ENCODE data around the gene LHFPL5. TPM values are rescaled to one million over a fixed set of nuclear protein-coding genes. Genes with fewer than 3 reads are reported as not detected.
A peak's percentile ranks its signal among the peaks of the same experiment; 100 is the strongest.

Gene LHFPL5
- not detected in 2 replicates for total RNA-seq

DNA sequence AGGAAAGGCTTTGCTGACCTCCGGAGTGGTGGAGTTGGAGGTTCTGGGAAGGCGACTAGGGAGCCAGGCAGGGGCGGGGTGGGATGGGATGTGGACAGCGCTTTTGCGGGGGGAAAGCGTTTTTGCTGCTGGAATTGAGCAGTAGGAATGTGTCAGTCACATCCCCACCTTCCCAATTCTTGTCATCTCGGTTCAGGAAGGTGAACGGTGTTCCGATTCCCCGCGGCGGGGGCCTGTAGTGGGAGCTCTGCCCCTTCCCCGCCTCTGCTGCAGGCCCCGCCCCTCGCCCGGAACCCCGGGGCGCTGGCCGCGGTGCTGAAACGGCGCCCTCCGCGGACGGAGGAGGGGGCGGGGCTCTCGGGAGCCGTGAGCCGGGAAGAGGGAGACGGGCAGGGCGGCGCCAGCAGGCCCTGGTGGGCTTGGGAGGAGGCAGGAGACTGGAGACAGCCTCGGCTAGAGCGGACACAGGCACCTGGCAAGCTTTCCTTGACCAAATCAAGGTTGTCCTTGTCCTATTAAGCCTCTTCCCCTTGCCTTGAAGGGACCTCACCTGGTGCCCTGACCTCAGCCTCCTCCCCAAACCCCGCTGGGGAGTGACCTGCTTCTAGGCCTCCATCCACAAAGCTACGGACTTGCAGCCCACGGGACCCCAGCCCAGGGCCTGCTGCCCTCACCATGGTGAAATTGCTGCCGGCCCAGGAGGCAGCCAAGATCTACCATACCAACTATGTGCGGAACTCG lies at the start of gene LHFPL5:
Gene LHFPL5 (plus strand): TSS at position 357 of the 741 bp plus-strand sequence. CDS start 319 bp downstream, at position 676.
- peaks cover 4% of the 10 kb centered on the region for H3K27me3 Mint-ChIP-seq
- H3K4me3 Mint-ChIP-seq, result peak within 1 kb of the TSS; percentile 57
- H3K36me3 Mint-ChIP-seq (ENCODE audit: low read depth), result no peaks in the 10 kb centered on the region
- no peaks in the 10 kb centered on the region for H3K4me1 Mint-ChIP-seq
- H3K9me3 Mint-ChIP-seq, result peaks cover 3% of the 10 kb centered on the region
- H3K27ac Mint-ChIP-seq, result no peak within 1 kb of the TSS
- intact Hi-C loops (cut with micrococcal nuclease), result no loop called here
- DNase-seq, result peak; percentile 93

DNA sequence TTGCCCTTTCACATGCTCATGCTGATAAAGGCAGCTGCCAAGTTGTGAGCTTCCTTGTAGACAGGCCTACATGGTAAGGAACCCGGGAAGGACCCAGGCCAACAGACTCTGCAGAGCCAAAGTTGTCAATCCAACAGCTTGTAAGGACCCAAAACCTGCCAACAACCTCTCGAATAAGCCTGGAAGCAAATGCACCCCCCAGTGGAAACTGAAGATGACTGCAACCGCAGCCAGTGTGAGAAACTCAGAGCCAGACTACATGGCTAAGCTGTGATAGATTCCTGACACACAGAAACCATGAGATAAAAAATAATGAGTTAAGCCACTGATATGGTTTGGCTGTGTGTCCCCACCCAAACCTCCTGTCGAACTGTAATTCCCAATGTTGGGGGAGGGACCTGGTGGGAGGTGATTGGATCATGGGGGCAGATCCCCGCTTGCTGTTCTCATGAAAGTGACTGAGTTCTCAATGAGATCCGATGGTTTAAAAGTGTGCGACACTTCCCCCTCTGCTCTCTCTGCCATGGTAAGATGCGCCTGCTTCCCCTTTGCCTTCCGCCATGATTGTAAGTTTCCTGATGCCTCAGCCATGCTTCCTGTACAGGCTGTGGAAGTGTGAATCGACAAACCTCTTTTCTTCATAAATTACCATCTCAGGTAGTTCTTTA lies 47.6 kb upstream of the LHFPL5 start:
- no peaks in the 10 kb centered on the region for H3K9me3 Mint-ChIP-seq
- no peaks in the 10 kb centered on the region for H3K4me1 Mint-ChIP-seq
- DNase-seq, result peak; percentile 69
- H3K27me3 Mint-ChIP-seq, result peaks cover 14% of the 10 kb centered on the region
- no peak overlapping the region for H3K4me3 Mint-ChIP-seq
- intact Hi-C loops (cut with micrococcal nuclease), result no loop called here
- H3K27ac Mint-ChIP-seq, result no peak overlapping the region
- no peaks in the 10 kb centered on the region for H3K36me3 Mint-ChIP-seq (ENCODE audit: low read depth)

DNA sequence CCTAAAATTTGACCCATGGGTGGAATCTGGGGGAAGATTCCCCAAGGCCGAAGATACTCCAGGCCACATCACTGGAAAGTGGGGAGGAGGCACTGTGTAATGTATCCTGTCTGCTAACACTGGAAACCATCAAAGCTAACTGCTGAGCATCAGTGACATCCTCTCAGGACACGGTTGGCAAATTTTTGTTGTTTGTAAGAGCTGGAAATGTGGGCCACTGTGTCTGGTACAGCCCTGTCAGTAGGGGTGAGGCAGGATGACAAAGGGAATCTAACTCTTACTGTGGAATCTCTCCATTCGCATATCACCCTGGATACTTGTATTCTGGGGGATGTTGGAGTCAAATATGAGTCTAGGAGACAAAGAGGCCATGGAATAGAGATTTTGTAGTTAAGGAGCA lies 45.7 kb upstream of the LHFPL5 start:
- no peak for DNase-seq
- Mint-ChIP-seq H3K27me3 (peaks cover 32% of the 10 kb centered on the region), H3K4me3 (no peak overlapping the region), H3K36me3 (ENCODE audit: low read depth) (no peaks in the 10 kb centered on the region), H3K27ac (no peak overlapping the region), H3K9me3 (no peaks in the 10 kb centered on the region), H3K4me1 (peaks cover 5% of the 10 kb centered on the region)
- intact Hi-C loops (cut with micrococcal nuclease), result no loop called here

DNA sequence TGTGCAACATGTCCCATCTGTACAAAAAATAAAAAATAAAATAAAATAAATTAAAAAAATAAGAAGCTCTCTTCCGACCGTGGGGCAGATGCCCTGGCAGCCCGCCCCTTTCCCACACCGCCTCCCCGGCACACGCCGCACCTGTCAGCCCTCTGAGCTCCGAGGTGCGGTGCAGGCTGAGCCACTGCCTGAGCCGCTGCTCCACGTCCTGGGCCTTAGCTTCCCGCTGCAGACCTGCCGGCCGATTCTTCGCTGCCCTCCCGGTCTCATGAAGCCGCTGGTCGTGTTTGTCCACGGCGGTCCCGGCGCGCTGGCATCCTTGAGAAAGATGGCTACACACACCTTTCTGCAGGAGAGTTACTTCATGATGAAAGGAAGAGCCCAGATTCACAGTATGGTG lies 39.4 kb upstream of the LHFPL5 start:
- Mint-ChIP-seq H3K4me3 (no peak overlapping the region), H3K36me3 (ENCODE audit: low read depth) (no peaks in the 10 kb centered on the region), H3K9me3 (no peaks in the 10 kb centered on the region), H3K4me1 (peaks cover 5% of the 10 kb centered on the region), H3K27me3 (peaks cover 46% of the 10 kb centered on the region), H3K27ac (no peak overlapping the region)
- DNase-seq, result no peak
- intact Hi-C loops (cut with micrococcal nuclease), result no loop called here

DNA sequence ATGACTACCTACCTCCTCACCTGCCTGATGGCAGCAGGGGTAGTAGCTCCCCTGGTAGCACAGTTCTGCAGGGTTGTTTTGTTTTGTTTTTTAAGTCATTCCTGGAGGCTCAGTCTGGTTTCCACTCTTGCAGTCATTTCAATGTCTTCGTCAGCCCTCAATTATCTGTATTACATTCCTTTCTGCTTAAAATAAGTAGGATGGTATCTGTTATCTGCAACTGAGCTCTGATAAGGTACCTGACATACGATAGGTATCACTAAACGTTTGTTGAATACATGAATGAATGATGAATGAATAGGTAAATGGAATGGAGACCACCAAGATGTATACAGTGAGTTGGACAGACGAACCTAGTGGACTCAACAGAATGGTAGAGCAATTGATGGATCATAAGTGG lies 35.9 kb upstream of the LHFPL5 start:
- H3K4me3 Mint-ChIP-seq, result no peak overlapping the region
- intact Hi-C loops (cut with micrococcal nuclease), result no loop called here
- peaks cover 23% of the 10 kb centered on the region for H3K27me3 Mint-ChIP-seq
- no peaks in the 10 kb centered on the region for H3K9me3 Mint-ChIP-seq
- H3K4me1 Mint-ChIP-seq, result peaks cover under 1% of the 10 kb centered on the region
- no peaks in the 10 kb centered on the region for H3K36me3 Mint-ChIP-seq (ENCODE audit: low read depth)
- no peak for DNase-seq
- H3K27ac Mint-ChIP-seq, result no peak overlapping the region

DNA sequence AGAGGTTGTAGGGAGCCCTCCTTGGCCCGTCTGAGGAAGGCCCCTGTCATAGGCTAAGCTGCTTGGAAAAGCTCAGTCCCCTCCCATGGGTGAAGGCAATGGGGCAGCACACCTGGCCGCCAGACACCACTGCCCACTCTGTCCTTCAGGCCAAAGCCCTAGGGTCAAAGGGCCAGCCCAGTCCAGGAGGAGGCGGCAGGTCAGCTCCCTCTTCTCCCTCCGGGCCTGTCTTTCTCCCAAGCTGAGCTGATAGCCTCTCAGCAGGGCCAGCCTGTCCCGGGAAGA lies 33.9 kb upstream of the LHFPL5 start:
- no peak overlapping the region for H3K4me3 Mint-ChIP-seq
- H3K36me3 Mint-ChIP-seq (ENCODE audit: low read depth), result no peaks in the 10 kb centered on the region

DNA sequence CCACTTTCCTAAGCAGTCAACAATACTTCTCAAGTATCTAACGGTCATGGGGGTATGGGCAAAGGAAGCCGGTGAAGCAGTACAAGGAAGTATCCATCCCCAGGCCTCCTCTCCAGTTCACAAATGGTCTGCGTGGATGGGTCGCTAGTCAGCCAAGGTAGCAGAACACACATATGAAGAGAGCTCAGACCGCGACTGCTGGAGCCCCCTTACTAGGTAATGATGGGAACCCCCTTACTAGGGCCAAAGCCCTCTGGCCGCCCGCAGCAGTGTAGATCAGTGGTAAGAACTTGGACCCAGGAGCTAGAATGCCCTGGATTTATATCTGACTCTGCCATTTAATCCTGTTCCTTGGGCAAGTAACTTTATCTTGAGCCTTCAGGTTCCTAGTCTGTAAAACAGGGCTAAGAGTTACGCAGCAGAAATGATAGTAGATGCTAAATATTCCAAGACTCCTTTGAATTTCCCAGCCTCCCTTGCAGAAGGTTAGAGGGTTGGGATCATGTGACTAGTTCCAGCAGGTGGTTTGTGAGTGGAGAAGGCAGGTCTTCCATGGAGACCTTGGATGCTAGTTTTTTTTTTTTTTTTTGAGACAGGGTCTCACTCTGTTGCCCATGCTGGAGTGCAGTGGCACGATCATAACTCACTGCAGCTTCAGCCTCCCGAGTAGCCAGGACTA lies 30.9 kb upstream of the LHFPL5 start:
- peaks cover 3% of the 10 kb centered on the region for H3K4me1 Mint-ChIP-seq
- H3K27me3 Mint-ChIP-seq, result peaks cover 29% of the 10 kb centered on the region
- H3K9me3 Mint-ChIP-seq, result no peaks in the 10 kb centered on the region
- intact Hi-C loops (cut with micrococcal nuclease), result no loop called here
- H3K36me3 Mint-ChIP-seq (ENCODE audit: low read depth), result no peaks in the 10 kb centered on the region
- no peak for DNase-seq
- no peak overlapping the region for H3K27ac Mint-ChIP-seq
- no peak overlapping the region for H3K4me3 Mint-ChIP-seq

More for the DNA sequence above, 33.9 kb upstream of the LHFPL5 start:
- Mint-ChIP-seq H3K9me3 (no peaks in the 10 kb centered on the region), H3K4me1 (no peaks in the 10 kb centered on the region), H3K27ac (no peak overlapping the region), H3K27me3 (peaks cover 27% of the 10 kb centered on the region)
- no peak for DNase-seq
- intact Hi-C loops (cut with micrococcal nuclease), result no loop called here

DNA sequence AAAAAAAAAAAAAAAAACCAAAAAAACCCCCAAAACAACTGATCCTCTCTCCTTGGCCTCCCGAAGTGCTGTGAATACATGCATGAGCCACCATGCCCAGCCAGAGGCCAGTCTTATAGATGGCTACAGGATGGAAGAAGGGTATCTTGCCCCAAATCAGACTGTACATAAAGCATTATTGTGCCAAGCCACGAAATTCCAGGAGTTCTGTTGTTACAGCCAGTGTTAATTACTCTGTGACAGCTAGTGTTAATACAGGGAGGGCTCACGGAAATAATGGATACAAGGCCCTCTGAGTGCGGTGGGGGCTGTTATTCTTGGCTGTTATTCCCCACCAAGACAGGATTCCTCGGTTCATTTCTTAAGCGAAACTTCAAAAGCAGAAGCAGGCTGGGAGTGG lies 30.1 kb upstream of the LHFPL5 start:
- Mint-ChIP-seq H3K36me3 (ENCODE audit: low read depth) (no peaks in the 10 kb centered on the region), H3K9me3 (no peaks in the 10 kb centered on the region), H3K27me3 (peaks cover 33% of the 10 kb centered on the region), H3K4me3 (no peak overlapping the region), H3K27ac (no peak overlapping the region), H3K4me1 (peaks cover 3% of the 10 kb centered on the region)
- DNase-seq, result no peak
- intact Hi-C loops (cut with micrococcal nuclease), result no loop called here

DNA sequence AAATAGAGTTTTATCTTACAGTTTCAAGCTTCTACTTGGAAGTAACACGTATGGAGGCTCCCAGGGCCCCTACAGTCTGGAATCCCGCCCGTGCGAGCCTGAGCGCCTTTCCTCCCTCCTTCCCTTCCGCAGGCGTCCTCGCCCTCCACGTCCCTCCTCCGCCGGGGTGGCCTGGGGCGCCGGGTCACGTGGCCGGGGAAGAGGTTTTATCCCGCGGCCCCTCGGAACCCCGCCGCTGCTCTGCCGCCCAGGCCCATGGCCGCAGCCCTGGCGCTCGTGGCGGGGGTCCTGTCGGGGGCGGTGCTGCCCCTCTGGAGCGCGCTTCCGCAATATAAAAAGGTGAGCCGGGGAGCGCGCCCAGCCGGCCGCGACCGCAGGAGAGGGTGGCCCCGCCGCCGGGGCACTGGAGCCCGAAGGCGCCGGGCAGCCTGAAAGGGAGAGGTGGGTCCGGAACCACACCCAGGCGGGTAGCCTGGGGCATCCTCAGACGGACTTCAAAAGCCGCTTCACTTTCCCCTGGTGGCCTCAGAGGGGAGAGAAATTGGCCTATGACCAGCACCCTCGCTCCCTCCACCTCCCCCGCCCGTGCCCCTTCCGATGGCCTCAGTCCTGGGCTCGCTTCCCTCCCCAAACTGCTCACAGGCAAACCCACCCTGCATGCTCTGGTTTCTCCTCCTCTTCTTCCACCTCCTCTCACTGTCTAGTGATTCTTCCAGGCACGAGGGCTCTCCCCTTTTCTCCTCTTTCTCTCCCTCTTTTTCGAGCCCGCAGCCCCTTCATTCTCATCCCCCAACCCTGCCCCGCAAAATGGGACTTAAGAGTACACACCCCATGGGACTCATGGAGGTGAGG lies 28.6 kb upstream of the LHFPL5 start, which contains the start of gene CLPSL2:
Gene CLPSL2 (plus strand): TSS at position 235 of the 852 bp plus-strand sequence. CDS start 21 bp downstream, at position 256.
- DNase-seq, result peak; percentile 61
- Mint-ChIP-seq H3K27ac (no peak within 1 kb of the TSS), H3K4me1 (peaks cover 3% of the 10 kb centered on the region), H3K27me3 (peaks cover 37% of the 10 kb centered on the region), H3K4me3 (peak within 1 kb of the TSS; percentile 69), H3K9me3 (no peaks in the 10 kb centered on the region), H3K36me3 (ENCODE audit: low read depth) (no peaks in the 10 kb centered on the region)
- intact Hi-C loops (cut with micrococcal nuclease), result no loop called here

DNA sequence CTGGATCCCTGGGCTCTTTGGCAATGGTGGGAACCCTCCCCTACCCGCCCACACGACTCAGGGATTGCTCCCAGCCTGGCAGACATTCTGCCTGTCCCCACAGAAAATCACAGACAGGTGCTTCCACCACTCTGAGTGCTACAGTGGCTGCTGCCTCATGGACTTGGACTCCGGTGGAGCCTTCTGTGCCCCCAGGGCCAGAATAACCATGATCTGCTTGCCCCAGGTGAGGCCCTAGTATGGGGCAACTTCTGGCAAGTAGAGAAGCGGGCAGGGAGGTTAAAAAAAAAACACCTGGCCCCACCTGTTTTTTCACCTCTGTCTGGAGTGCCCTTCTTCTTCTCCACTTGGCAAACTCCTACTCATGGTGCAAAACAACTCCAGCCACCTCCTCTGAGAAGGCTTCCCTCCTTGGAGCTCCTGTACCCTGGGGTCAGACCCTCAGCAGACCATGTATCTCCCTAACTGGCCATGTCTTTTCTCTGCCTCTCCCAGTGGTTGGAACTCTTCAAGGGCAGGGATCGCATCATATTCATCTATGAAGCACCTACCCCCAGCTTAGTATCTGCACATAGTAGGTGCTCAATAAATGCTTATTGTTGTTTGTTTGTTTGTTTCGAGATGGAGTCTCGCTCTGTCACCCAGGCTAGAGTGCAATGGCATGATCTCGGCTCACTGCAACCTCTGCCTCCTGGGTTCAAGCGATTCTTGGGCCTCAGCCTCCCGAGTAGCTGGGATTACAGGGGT lies 27.6 kb upstream of the LHFPL5 start:
- no peaks in the 10 kb centered on the region for H3K36me3 Mint-ChIP-seq (ENCODE audit: low read depth)
- no peak overlapping the region for H3K27ac Mint-ChIP-seq
- DNase-seq, result no peak
- H3K9me3 Mint-ChIP-seq, result no peaks in the 10 kb centered on the region
- peak overlapping the region; percentile 25 for H3K4me3 Mint-ChIP-seq
- H3K4me1 Mint-ChIP-seq, result peaks cover 3% of the 10 kb centered on the region
- intact Hi-C loops (cut with micrococcal nuclease), result no loop called here
- peaks cover 37% of the 10 kb centered on the region for H3K27me3 Mint-ChIP-seq

DNA sequence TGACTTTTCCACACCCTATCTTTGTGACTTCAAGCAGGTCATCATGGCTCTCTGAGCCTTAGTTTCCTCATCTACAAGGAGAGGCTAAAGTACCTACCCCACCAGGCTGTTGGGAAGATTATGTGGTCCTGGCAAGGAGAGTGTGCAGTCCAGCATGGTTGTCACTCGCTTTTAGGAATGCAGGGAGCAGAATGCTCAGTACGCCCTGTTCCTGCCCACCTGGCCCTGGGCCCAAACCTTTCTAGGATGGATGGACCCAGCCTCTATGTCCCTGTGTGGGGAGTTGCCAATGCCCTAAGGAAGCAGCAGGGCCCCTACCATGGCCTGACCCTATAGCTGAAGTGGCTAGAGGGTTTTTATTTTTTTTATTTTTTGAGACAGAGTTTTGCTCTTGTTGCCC lies 26.7 kb upstream of the LHFPL5 start:
- Mint-ChIP-seq H3K4me3 (no peak overlapping the region), H3K4me1 (peaks cover 3% of the 10 kb centered on the region), H3K9me3 (no peaks in the 10 kb centered on the region), H3K36me3 (ENCODE audit: low read depth) (no peaks in the 10 kb centered on the region), H3K27me3 (peaks cover 37% of the 10 kb centered on the region), H3K27ac (no peak overlapping the region)
- DNase-seq, result no peak
- intact Hi-C loops (cut with micrococcal nuclease), result no loop called here

DNA sequence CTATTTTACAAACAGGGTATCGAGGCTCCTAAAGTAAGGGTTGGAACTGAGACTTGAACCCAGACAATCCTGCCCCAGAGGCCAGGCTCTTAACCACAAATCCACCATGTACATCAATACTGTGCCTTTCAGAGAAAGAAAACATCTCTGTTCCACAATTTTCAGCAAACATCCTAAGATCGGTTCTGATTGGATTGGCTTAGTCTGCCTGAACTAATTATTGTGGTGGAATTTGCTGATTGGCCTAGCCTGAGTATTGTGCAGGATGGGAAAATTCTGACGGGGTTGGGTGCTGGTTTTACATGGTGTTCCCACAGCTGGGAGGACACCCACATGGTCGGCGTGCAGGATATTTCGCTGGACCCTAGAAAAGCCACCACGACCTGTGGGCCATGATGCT lies 24.4 kb upstream of the LHFPL5 start, which contains the start of gene CLPSL1:
Gene CLPSL1 (plus strand): TSS at position 301 of the 400 bp plus-strand sequence. CDS start 92 bp downstream, at position 393.
- Mint-ChIP-seq H3K9me3 (no peaks in the 10 kb centered on the region), H3K4me3 (no peak within 1 kb of the TSS), H3K36me3 (ENCODE audit: low read depth) (no peaks in the 10 kb centered on the region), H3K27me3 (peaks cover 37% of the 10 kb centered on the region), H3K4me1 (peaks cover 3% of the 10 kb centered on the region), H3K27ac (no peak within 1 kb of the TSS)
- intact Hi-C loops (cut with micrococcal nuclease), result no loop called here
- DNase-seq, result no peak

DNA sequence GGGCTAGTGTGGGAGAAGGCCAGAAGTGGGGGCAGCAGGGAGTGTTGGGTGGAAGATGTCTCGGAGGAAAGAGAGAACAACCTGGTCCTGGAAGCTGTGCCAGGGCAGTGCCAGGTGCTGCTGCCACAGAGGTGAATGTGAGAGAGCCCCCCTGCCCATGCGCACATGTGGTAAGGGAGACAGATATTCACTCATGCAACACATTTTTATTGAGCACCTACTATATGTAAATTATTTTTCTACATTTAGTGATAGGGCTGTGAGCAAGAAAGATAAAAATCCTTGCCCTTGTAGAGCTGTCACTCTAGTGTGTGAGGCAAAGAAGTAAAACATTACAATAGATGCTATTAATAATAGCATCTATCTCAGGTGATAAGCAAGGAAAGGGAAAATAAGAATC lies 23.9 kb upstream of the LHFPL5 start:
- Mint-ChIP-seq H3K4me3 (no peak overlapping the region), H3K4me1 (peaks cover 3% of the 10 kb centered on the region), H3K27ac (no peak overlapping the region), H3K9me3 (no peaks in the 10 kb centered on the region), H3K27me3 (peaks cover 35% of the 10 kb centered on the region), H3K36me3 (ENCODE audit: low read depth) (no peaks in the 10 kb centered on the region)
- intact Hi-C loops (cut with micrococcal nuclease), result no loop called here
- DNase-seq, result no peak
